Endothelial cell of umbilical vein (primary cell): ENCODE results near the gene ST6GALNAC3. TPM values are rescaled to one million over a fixed set of nuclear protein-coding genes. Genes with fewer than 3 reads are reported as not detected.

ENCODE experiments used
- BruUV-seq: library from RNA; stranded (reverse); fragments of 400-500 nt; replicated peaks from 2 replicates; lab custom pipeline; 2021; lab: Mats Ljungman, UMichigan
- CTCF ChIA-PET: fragments of 300-600, 350-600 bp; sonication (Branson Sonifier 250); formaldehyde crosslinking; loops from one replicate; lab custom pipeline; 2021; ENCODE audit warnings: antibody characterized with exemption, inconsistent platforms; lab: Charles Lee
- POLR2A ChIA-PET: fragments of 300-600, 350-600 bp; sonication (Branson Sonifier 250); formaldehyde crosslinking; loops from one replicate; lab custom pipeline; 2021; ENCODE audit warnings: antibody characterized with exemption, inconsistent platforms; lab: Charles Lee
- DNase-seq: peaks from one replicate; pipeline ENCODE4 v3.0.0-alpha.2; 2011; ENCODE audit warnings: low read depth, low spot score
- FAIRE-seq: peaks from 2 replicates; lab custom pipeline; 2011; peaks lifted over from hg19 to GRCh38; lab: Jason Lieb, UNC
- H2AFZ ChIP-seq: 2 replicates; pipeline ENCODE4 v1.6.0; 2012; ENCODE audit warnings: low read depth, low read length, control low read depth, inconsistent platforms
- H3K27ac ChIP-seq: 2 replicates; pipeline ENCODE4 v1.5.1; 2011; ENCODE audit warnings: low read depth, mild to moderate bottlenecking, control low read depth, low read length, moderate library complexity; ENCODE audit not compliant: insufficient read depth
- H3K27me3 ChIP-seq, 2 experiments: 2 replicates each; pipeline versions ENCODE4 v1.6.0 to v1.6.1; 2011; ENCODE audit warnings: low read length in 2 of 2, mixed read lengths in 1 of 2; ENCODE audit not compliant: control insufficient read depth in 2 of 2, insufficient read depth in 2 of 2
- H3K36me3 ChIP-seq, 2 experiments: 2 replicates in 1 of 2; 3 replicates in 1 of 2; pipeline ENCODE4 v1.5.1; 2011; ENCODE audit warnings: low read length in 2 of 2, mild to moderate bottlenecking in 1 of 2, moderate library complexity in 1 of 2; ENCODE audit not compliant: control insufficient read depth in 2 of 2, insufficient read depth in 2 of 2; ENCODE audit errors: extremely low read depth in 1 of 2
- H3K4me1 ChIP-seq: 3 replicates; pipeline ENCODE4 v1.5.1; 2011; ENCODE audit warnings: mild to moderate bottlenecking, low read length; ENCODE audit not compliant: control insufficient read depth, insufficient read depth; ENCODE audit errors: extremely low read depth
- H3K4me2 ChIP-seq: 2 replicates; pipeline ENCODE4 v1.6.1; 2011; ENCODE audit warnings: low read length, control low read depth, mixed read lengths; ENCODE audit not compliant: insufficient read depth
- H3K4me3 ChIP-seq, 3 experiments: fragments of 200-600 bp in 1 of 3; sonication (generic), shearing (Covaris generic) in 1 of 3; replicated peaks in 1 of 3; 2 replicates each; pipeline ENCODE4 v1.5.1; 2011 to 2016; ENCODE audit warnings: control low read depth in 3 of 3, low read length in 3 of 3, mild to moderate bottlenecking in 2 of 3, inconsistent platforms in 1 of 3, low read depth in 1 of 3, moderate library complexity in 1 of 3; ENCODE audit not compliant: insufficient read depth in 1 of 3
- H3K79me2 ChIP-seq: 2 replicates; pipeline ENCODE4 v1.6.0; 2012; ENCODE audit warnings: low read length, inconsistent platforms; ENCODE audit not compliant: control insufficient read depth, insufficient read depth
- H3K9ac ChIP-seq: replicated peaks from 2 replicates; pipeline ENCODE3; 2011; ENCODE audit warnings: low read length, control low read depth; ENCODE audit not compliant: insufficient read depth; ENCODE audit errors: extremely low read depth
- H3K9me1 ChIP-seq: replicated peaks from 3 replicates; pipeline ENCODE4 v1.6.0; 2011; ENCODE audit warnings: mild to moderate bottlenecking, low read length; ENCODE audit not compliant: control insufficient read depth, insufficient read depth; ENCODE audit errors: extremely low read depth
- H3K9me3 ChIP-seq: replicated peaks from 2 replicates; pipeline ENCODE4 v1.5.1; 2012; ENCODE audit warnings: low read length, inconsistent platforms; ENCODE audit not compliant: control insufficient read depth, insufficient read depth
- H4K20me1 ChIP-seq: replicated peaks from 2 replicates; pipeline ENCODE3; 2011; ENCODE audit warnings: mild to moderate bottlenecking, low read length; ENCODE audit not compliant: control insufficient read depth, insufficient read depth; ENCODE audit errors: extremely low read depth
- EZH2 ChIP-seq: IDR thresholded peaks from 2 replicates; pipeline ENCODE4 v1.6.1; 2012; ENCODE audit warnings: borderline replicate concordance, low read depth, mild to moderate bottlenecking, moderate library complexity, low read length, inconsistent platforms; ENCODE audit not compliant: severe bottlenecking
- FOS ChIP-seq: IDR thresholded peaks from 2 replicates; pipeline ENCODE4 v1.6.1; 2011; ENCODE audit warnings: mild to moderate bottlenecking, low read length, moderate library complexity, borderline replicate concordance; ENCODE audit not compliant: insufficient read depth
- GATA2 ChIP-seq: IDR thresholded peaks from 2 replicates; pipeline ENCODE4 v1.7.0; 2011; ENCODE audit warnings: low read depth, mild to moderate bottlenecking, moderate library complexity, mixed read lengths, low read length; ENCODE audit not compliant: insufficient read length, insufficient read depth
- JUN ChIP-seq: IDR thresholded peaks from 2 replicates; pipeline ENCODE4 v1.6.1; 2011; ENCODE audit warnings: borderline replicate concordance, low read depth; ENCODE audit not compliant: insufficient read length, insufficient read depth
- POLR2A ChIP-seq: IDR thresholded peaks from 2 replicates; pipeline ENCODE4 v1.6.1; 2012; ENCODE audit warnings: low read depth, mild to moderate bottlenecking, control low read depth, low read length
- dilution Hi-C: fragments of 300-500 bp; cut with MboI; formaldehyde crosslinking; loops from one replicate; pipeline ENCODE4 v1.15.0; 2019; ENCODE audit warnings: low sequenced_read_pairs; ENCODE audit not compliant: extremely low pct_ligation_motif_present
- intact Hi-C: fragments of 100-400 bp; cut with micrococcal nuclease; formaldehyde crosslinking; loops from one replicate; pipeline ENCODE4 v1.10.0; 2022
- polyA plus RNA-seq, 4 experiments: library from polyadenylated mRNA; depleted of rRNA in 3 of 4; stranded (reverse) in 3 of 4; unstranded in 1 of 4; fragments of >200 nt; gene quantifications; 2 replicates each; pipeline versions ENCODE4 v1.2.1 to v1.2.3, GENCODE V29; 2011 to 2012; ENCODE audit warnings: missing spikeins in 1 of 4
- total RNA-seq: library from RNA; stranded (reverse); gene quantifications from 2 replicates; pipeline ENCODE4 v1.2.3, GENCODE V29; 2021
- TF ChIP-seq, protein P1 (sequence below): IDR thresholded peaks from 2 replicates; pipeline ENCODE4 v1.6.1; 2011; ENCODE audit not compliant: insufficient read depth, insufficient read length
- TF ChIP-seq, protein P2 (sequence below), 2 donors: IDR thresholded peaks; 1 replicate in 1 of 2; 2 replicates in 1 of 2; pipeline ENCODE4 v1.5.1; 2011; ENCODE audit warnings: low read length in 2 of 2, mild to moderate bottlenecking in 2 of 2, moderate library complexity in 2 of 2, control low read depth in 1 of 2, inconsistent platforms in 1 of 2, low read depth in 1 of 2; ENCODE audit not compliant: insufficient read depth in 1 of 2; ENCODE audit errors: extremely low read depth in 1 of 2

ST6GALNAC3 gene
- total and polyA plus RNA-seq, 2 donors (not counting 3 experiments of a cell fraction or from before 2014, with no cell fraction given), result 7.6 to 48.3 TPM

DNA sequence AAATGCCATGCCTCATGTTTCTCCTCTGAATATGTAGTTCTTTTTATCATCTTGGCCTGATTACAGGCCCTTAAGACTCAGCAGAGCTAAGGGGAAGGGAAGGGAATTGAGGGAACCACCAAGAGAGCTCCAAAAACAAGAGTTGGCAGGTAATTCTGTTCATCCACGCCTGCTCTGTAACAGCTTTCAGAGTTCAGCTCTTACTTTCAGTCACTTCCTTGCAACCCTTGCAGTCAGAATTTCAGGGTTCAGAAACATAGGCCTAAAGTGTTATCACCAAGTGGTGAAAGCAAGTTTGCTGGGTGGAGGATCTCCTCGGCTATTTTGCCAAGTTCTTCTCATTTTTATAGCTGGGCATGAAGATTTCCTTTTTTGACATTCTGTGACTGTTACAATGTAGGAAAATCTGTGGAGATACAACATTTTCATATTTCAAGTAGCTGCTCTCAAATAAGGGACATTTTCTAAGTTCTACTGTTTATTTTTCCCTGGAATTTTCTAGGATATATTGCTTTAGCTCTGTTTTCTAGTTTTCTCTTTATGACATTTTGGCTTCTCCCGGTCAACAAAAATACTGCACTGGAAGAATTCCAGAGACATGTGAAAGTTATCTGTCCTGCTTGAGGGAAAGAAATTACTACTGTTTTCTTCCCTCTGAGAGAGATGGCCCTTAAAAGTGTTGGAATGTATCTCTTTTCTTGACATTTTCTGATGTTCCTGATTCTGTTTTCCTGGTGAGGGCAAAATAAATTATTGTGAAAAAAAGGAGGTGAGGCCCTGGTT, 540.9 kb downstream of the ST6GALNAC3 start:
- H3K4me1 ChIP-seq, result no peaks in the 10 kb centered on the region
- FAIRE-seq (no peak), DNase-seq (no peak)
- no peak overlapping the region for H3K4me2 ChIP-seq
- no peak overlapping the region for H2AFZ ChIP-seq
- intact Hi-C loops (no loop called here), dilution Hi-C loops (no loop called here)
- H4K20me1 ChIP-seq, result no peaks in the 10 kb centered on the region
- H3K36me3 ChIP-seq, result no peaks in the 10 kb centered on the region
- no peaks in the 10 kb centered on the region for H3K9me3 ChIP-seq
- no peak overlapping the region for H3K4me3 ChIP-seq
- H3K27ac ChIP-seq, result no peak overlapping the region
- no peaks in the 10 kb centered on the region for H3K79me2 ChIP-seq
- no peaks in the 10 kb centered on the region for H3K9me1 ChIP-seq
- no peaks in the 10 kb centered on the region for H3K27me3 ChIP-seq
- TF ChIP-seq POLR2A (no peak), JUN (no peak), GATA2 (no peak), FOS (no peak), EZH2 (no peak)
- TF ChIP-seq, protein P1, sequence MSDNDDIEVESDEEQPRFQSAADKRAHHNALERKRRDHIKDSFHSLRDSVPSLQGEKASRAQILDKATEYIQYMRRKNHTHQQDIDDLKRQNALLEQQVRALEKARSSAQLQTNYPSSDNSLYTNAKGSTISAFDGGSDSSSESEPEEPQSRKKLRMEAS, result no peak
- TF ChIP-seq, protein P2, sequence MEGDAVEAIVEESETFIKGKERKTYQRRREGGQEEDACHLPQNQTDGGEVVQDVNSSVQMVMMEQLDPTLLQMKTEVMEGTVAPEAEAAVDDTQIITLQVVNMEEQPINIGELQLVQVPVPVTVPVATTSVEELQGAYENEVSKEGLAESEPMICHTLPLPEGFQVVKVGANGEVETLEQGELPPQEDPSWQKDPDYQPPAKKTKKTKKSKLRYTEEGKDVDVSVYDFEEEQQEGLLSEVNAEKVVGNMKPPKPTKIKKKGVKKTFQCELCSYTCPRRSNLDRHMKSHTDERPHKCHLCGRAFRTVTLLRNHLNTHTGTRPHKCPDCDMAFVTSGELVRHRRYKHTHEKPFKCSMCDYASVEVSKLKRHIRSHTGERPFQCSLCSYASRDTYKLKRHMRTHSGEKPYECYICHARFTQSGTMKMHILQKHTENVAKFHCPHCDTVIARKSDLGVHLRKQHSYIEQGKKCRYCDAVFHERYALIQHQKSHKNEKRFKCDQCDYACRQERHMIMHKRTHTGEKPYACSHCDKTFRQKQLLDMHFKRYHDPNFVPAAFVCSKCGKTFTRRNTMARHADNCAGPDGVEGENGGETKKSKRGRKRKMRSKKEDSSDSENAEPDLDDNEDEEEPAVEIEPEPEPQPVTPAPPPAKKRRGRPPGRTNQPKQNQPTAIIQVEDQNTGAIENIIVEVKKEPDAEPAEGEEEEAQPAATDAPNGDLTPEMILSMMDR (IDR thresholded peaks at IDR 0.05; ENCODE audit: extremely low read depth in 1 of 2, insufficient read depth in 1 of 2, low read depth in 1 of 2, low read length in 2 of 2), result no peak
- BruUV-seq, result no TSS peak
- ChIA-PET CTCF (no interaction called here), POLR2A (no interaction called here)
- H3K9ac ChIP-seq, result no peak overlapping the region
